GM12873 (cell line): ENCODE results near the gene HENMT1.

Source experiments
- TF ChIP-seq, protein P1 (sequence below): IDR thresholded peaks from 2 replicates; pipeline ENCODE4 v1.5.1; 2012; ENCODE audit warnings: low read depth, mild to moderate bottlenecking, moderate library complexity, low read length, control low read depth; ENCODE audit not compliant: insufficient read depth; ENCODE audit errors: missing control alignments

HENMT1 gene

DNA sequence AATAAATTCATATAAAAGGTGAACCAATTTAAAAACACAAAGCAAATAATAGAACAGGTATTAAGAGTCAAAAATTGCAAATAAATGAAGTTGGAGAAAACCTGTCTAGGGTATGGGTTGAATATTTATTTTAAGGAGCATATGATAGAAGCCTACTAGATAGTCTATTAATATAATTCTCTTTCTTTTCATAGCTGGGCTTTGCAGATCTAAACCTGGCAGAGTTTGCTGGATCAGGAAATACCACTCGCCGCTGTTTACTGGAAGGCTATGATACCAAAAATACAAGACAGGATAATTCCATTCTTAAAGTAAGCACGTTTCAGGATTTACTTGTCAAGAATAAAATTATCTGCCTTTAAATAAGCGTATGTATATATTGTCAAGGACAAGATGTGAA lies 48.9 kb downstream of the HENMT1 start:
- TF ChIP-seq, protein P1, sequence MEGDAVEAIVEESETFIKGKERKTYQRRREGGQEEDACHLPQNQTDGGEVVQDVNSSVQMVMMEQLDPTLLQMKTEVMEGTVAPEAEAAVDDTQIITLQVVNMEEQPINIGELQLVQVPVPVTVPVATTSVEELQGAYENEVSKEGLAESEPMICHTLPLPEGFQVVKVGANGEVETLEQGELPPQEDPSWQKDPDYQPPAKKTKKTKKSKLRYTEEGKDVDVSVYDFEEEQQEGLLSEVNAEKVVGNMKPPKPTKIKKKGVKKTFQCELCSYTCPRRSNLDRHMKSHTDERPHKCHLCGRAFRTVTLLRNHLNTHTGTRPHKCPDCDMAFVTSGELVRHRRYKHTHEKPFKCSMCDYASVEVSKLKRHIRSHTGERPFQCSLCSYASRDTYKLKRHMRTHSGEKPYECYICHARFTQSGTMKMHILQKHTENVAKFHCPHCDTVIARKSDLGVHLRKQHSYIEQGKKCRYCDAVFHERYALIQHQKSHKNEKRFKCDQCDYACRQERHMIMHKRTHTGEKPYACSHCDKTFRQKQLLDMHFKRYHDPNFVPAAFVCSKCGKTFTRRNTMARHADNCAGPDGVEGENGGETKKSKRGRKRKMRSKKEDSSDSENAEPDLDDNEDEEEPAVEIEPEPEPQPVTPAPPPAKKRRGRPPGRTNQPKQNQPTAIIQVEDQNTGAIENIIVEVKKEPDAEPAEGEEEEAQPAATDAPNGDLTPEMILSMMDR: no peak

DNA sequence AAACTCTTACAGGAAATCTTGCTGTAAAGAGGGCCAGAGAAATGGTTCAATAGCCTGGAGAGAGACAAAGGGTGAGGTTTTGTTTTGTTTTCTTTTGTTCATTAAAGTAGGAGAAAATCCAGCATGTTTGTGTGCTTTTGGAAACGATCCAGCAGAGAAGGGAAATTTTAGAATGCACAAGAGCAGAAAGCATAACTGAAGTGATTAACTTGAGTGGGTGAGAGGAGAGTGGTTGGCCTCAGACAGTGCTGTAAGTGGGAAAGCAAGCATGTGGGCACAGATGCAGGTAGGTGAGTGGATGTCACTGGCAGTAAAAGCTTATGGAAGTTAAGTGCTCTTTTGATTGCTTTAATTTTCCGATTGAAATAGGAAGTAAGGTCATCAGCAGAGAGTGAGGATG lies 50.8 kb downstream of the HENMT1 start:
- TF ChIP-seq, protein P1: no peak

DNA sequence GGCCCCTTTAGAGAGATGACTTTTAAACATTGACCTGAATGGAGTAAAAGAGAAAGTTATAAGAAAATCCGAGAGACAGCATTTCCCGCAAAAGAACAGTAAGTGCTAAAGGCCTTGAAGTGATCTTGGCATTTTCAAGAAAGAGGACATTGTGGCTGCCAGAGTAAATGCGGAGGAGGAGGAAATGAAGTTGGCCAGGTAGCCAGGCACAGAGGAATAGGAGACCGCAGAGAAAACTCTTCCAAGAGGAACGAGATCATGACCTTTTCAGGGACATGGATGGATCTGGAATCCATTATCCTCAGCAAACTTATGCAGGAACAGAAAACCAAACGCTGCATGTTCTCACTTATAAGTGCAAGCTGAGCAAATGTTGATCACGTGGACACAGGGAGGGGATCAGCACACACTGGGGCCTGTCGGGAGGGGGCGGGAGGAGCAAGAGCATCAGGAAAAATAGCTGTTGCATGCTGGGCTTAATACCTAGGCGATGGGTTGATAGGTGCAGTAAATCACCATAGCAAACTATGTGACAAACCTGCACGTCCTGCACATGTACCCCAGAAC lies 51.3 kb downstream of the HENMT1 start:
- TF ChIP-seq, protein P1: no peak

DNA sequence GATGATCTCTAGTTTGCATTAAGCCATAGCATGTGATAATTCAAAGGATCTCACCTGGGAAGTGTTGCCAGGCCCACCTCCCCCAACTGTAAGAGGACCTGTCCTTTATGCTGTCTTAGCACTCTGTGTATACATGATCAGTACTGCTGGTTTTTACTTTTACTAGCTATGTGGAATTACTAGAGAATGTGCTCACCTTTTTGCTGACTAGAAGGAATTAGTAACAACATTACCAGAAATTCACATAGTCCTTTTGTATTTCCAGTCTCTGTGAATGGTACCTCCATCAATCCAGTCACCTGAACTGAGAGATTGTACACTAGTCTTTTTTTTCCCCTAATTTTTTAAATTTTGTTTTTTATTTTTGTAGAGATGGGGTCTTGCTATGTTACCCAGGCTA lies 54.4 kb downstream of the HENMT1 start:
- TF ChIP-seq, protein P1: no peak

DNA sequence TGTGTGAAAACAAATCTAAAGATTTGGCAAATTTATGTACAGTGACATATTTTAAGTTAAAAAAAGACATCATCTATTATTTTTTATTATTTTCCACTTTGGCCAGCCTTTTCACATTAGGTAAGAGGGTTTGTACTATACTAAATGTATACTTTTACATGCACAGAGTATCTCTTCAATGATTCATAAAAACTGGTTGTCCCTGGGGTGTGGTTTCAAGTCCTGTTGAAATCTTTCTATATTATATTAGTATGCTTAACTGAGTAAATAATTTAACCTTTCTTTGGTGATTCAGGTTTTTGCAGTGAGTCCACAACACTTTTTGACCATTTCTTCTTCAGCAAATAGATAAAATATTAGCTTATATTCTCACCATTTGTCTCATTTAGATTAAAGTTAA lies 55.3 kb downstream of the HENMT1 start:
- TF ChIP-seq, protein P1: no peak

DNA sequence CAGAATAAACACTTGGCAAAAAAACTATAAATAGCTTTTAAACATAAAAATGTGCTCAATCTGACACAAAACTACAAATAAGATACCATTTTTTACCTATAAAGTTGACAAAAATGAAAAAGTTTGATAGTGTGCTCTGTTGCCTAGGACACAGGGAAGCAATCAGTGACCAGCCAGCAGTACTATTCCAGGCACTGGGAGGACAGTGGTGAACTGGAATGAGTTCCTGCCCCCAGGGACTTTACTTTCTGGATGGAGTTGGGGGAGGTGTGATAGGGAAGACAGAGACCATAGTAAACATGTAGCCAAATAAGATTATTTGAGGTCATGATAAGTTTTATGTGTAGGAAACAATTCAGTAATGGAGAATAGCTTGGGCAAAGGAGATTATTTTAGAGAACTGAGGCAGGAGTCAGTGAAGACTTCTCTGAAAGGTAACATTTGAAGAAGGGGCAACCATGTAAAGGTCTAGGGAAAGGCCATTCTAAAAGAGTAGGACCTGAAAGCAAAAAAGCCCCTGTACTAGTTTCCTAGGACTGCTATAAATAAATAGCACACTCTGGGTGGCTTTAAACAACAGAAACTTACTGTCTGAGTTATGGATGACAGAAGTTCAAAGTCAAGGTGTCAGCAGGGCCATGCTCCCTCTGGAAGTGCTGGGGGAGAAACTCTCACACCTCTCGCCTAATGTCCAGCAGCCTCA lies 59.0 kb downstream of the HENMT1 start:
- TF ChIP-seq, protein P1: no peak

DNA sequence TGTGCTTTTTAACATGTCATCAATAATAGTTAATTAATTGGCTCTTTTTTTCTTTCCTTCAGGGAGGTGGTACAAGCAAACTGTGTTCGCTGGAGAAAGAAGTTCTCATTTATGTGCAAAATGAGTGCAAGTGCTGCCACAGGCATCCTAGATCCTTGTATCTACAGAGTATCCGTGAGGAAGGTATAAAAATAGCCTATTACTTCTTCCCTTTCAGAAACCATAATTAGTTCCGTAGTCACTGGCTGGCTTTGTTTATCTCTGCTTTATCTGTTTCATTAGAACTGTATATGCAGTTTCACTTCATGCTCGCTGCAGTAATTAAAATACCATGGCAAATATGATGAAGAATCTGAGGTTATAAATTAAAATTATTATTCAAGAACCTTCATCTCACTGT lies 60.4 kb downstream of the HENMT1 start:
- TF ChIP-seq, protein P1: no peak
